OCI-LY1 (cell line): ENCODE data around the gene STARD13.

ENCODE experiments used
- H2AFZ ChIP-seq: fragments of 200-600 bp; sonication (generic), shearing (Covaris generic); 2 replicates; pipeline ENCODE4 v1.6.0; 2014; ENCODE audit warnings: antibody characterized with exemption, mild to moderate bottlenecking, low read length
- H3F3A ChIP-seq: fragments of 200-600 bp; sonication (generic), shearing (Covaris generic); 2 replicates; pipeline ENCODE4 v1.6.0; 2014; ENCODE audit warnings: mild to moderate bottlenecking, antibody characterized with exemption, low read length, moderate library complexity; ENCODE audit not compliant: insufficient read depth
- H3K27ac ChIP-seq: fragments of 200-600 bp; sonication (generic); 2 replicates; pipeline ENCODE4 v1.5.1; 2014; ENCODE audit warnings: low read length, mixed run types, mild to moderate bottlenecking, low read depth; ENCODE audit not compliant: poor library complexity, severe bottlenecking
- H3K27me3 ChIP-seq: fragments of 200-600 bp; sonication (generic); 2 replicates; pipeline ENCODE4 v1.6.0; 2014; ENCODE audit warnings: antibody characterized with exemption, mild to moderate bottlenecking, low read length, moderate library complexity; ENCODE audit not compliant: insufficient read depth
- H3K36me3 ChIP-seq: fragments of 200-600 bp; sonication (generic); 2 replicates; pipeline ENCODE4 v1.6.1; 2014; ENCODE audit warnings: mild to moderate bottlenecking, antibody characterized with exemption, low read length, moderate library complexity, mixed read lengths; ENCODE audit not compliant: insufficient read depth
- H3K4me1 ChIP-seq: fragments of 200-600 bp; sonication (generic); 2 replicates; pipeline ENCODE4 v1.5.1; 2014; ENCODE audit warnings: mild to moderate bottlenecking, low read length, moderate library complexity; ENCODE audit not compliant: insufficient read depth, severe bottlenecking
- H3K4me2 ChIP-seq: fragments of 200-600 bp; sonication (generic), shearing (Covaris generic); 2 replicates; pipeline ENCODE4 v1.6.1; 2014; ENCODE audit warnings: low read length
- H3K4me3 ChIP-seq: fragments of 200-600 bp; sonication (generic); 2 replicates; pipeline ENCODE4 v1.5.1; 2014; ENCODE audit warnings: low read length, low read depth, mild to moderate bottlenecking, mixed read lengths; ENCODE audit not compliant: poor library complexity, severe bottlenecking
- H3K79me2 ChIP-seq: fragments of 200-600 bp; shearing (Covaris generic); 2 replicates; pipeline ENCODE4 v1.6.1; 2016; ENCODE audit warnings: mixed run types, low read length, mixed read lengths; ENCODE audit not compliant: insufficient read depth
- H3K9ac ChIP-seq: fragments of 200-600 bp; sonication (generic), shearing (Covaris generic); 2 replicates; pipeline ENCODE4 v1.6.1; 2014; ENCODE audit warnings: mild to moderate bottlenecking, low read length, mixed read lengths
- H3K9me2 ChIP-seq: fragments of 200-600 bp; sonication (generic), shearing (Covaris generic); 2 replicates; pipeline ENCODE4 v1.6.1; 2014; ENCODE audit warnings: low read depth, mild to moderate bottlenecking, low read length, mixed read lengths
- H3K9me3 ChIP-seq: fragments of 200-600 bp; shearing (Covaris generic); 2 replicates; pipeline ENCODE4 v1.6.1; 2014; ENCODE audit warnings: low read length, mixed read lengths
- H4K20me1 ChIP-seq: fragments of 200-600 bp; sonication (generic), shearing (Covaris generic); 2 replicates; pipeline ENCODE4 v1.6.0; 2016; ENCODE audit warnings: mild to moderate bottlenecking, low read length; ENCODE audit not compliant: insufficient read depth
- EZH2 ChIP-seq: fragments of 200-600 bp; sonication (generic), shearing (Covaris generic); IDR thresholded peaks from 2 replicates; pipeline ENCODE4 v1.8.0; 2017; ENCODE audit warnings: borderline replicate concordance, mixed run types, mild to moderate bottlenecking, antibody characterized with exemption, low read length, moderate library complexity, mixed read lengths
- TF ChIP-seq, protein P1 (sequence below): fragments of 200-600 bp; sonication (generic), shearing (Covaris generic); IDR thresholded peaks from 2 replicates; pipeline ENCODE4 v1.5.1; 2017; ENCODE audit warnings: mild to moderate bottlenecking, antibody characterized with exemption, low read length, moderate library complexity, mixed read lengths

Gene STARD13

DNA sequence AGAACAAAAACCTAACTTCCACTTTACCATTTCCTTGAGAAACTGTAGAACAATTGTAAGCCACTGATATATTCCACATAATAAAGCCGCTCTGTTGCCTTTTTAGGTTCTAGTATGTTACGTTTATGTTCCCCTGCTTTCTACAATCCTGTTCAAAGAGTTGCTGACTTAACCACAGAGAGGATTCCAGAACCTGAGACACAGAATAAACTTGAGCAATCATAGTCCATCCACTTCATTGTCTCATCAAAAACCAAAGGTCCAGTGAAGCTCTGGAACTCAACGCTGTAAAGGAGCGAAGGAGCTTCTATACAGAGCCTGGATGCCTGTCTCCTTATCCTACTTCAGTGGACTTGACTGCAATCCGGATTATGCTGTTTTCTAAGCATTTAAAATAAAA, 4.6 kb downstream of the STARD13 start:
- Histone ChIP-seq H3K9me2 (no peaks in the 10 kb centered on the region), H3K27me3 (no peaks in the 10 kb centered on the region), H3K9ac (no peak overlapping the region), H3K36me3 (no peaks in the 10 kb centered on the region), H3K9me3 (no peaks in the 10 kb centered on the region), H4K20me1 (no peaks in the 10 kb centered on the region), H3K4me3 (no peak overlapping the region), H3F3A (no peaks in the 10 kb centered on the region), H3K4me1 (no peaks in the 10 kb centered on the region), H3K27ac (no peak overlapping the region), H2AFZ (no peak overlapping the region), H3K79me2 (no peaks in the 10 kb centered on the region), H3K4me2 (no peak overlapping the region)
- TF ChIP-seq, protein P1, sequence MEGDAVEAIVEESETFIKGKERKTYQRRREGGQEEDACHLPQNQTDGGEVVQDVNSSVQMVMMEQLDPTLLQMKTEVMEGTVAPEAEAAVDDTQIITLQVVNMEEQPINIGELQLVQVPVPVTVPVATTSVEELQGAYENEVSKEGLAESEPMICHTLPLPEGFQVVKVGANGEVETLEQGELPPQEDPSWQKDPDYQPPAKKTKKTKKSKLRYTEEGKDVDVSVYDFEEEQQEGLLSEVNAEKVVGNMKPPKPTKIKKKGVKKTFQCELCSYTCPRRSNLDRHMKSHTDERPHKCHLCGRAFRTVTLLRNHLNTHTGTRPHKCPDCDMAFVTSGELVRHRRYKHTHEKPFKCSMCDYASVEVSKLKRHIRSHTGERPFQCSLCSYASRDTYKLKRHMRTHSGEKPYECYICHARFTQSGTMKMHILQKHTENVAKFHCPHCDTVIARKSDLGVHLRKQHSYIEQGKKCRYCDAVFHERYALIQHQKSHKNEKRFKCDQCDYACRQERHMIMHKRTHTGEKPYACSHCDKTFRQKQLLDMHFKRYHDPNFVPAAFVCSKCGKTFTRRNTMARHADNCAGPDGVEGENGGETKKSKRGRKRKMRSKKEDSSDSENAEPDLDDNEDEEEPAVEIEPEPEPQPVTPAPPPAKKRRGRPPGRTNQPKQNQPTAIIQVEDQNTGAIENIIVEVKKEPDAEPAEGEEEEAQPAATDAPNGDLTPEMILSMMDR, result no peak
- no peak for TF ChIP-seq EZH2

- Histone ChIP-seq H3K27ac (no peak overlapping the region), H2AFZ (no peak overlapping the region), H3K9me3 (no peaks in the 10 kb centered on the region), H3K79me2 (no peaks in the 10 kb centered on the region), H4K20me1 (no peaks in the 10 kb centered on the region), H3K4me2 (no peak overlapping the region), H3K36me3 (no peaks in the 10 kb centered on the region), H3K9me2 (no peaks in the 10 kb centered on the region), H3K27me3 (no peaks in the 10 kb centered on the region), H3K9ac (no peak overlapping the region), H3K4me1 (no peaks in the 10 kb centered on the region), H3K4me3 (no peak overlapping the region), H3F3A (no peaks in the 10 kb centered on the region)
- TF ChIP-seq, protein P1, result no peak
- no peak for TF ChIP-seq EZH2
Observed at GRCh38 chr13:33280279-33280905, 5.2 kb downstream of the STARD13 start.

GRCh38 chr13:33279414-33280278, 5.9 kb downstream of the STARD13 start:
- TF ChIP-seq, protein P1, result no peak
- Histone ChIP-seq H3K9me2 (no peaks in the 10 kb centered on the region), H3K9me3 (no peaks in the 10 kb centered on the region), H3K36me3 (no peaks in the 10 kb centered on the region), H3K4me3 (no peak overlapping the region), H2AFZ (no peak overlapping the region), H3K4me1 (no peaks in the 10 kb centered on the region), H3F3A (no peaks in the 10 kb centered on the region), H3K4me2 (no peak overlapping the region), H3K9ac (no peak overlapping the region), H3K27ac (no peak overlapping the region), H3K27me3 (no peaks in the 10 kb centered on the region), H4K20me1 (no peaks in the 10 kb centered on the region), H3K79me2 (no peaks in the 10 kb centered on the region)
